Large intestine (tissue), 12 donors: ENCODE data around the gene ATP2A1. TPM values are rescaled to one million over a fixed set of nuclear protein-coding genes. Genes with fewer than 3 reads are reported as not detected.

Experiments
- DNase-seq, 2 donors: peaks; one replicate each; pipeline versions ENCODE4 v3.0.0 to v3.0.0-alpha.2; 2013
- H3K27ac ChIP-seq: one replicate; pipeline ENCODE4 v1.5.1; 2013; ENCODE audit warnings: low read length
- H3K27me3 ChIP-seq: 2 replicates; pipeline ENCODE4 v1.6.1; 2013; ENCODE audit warnings: low read length; ENCODE audit not compliant: control insufficient read depth, insufficient read depth
- H3K36me3 ChIP-seq: 2 replicates; pipeline ENCODE4 v1.6.1; 2013; ENCODE audit warnings: low read length; ENCODE audit not compliant: control insufficient read depth, insufficient read depth
- H3K4me1 ChIP-seq: one replicate; pipeline ENCODE4 v1.6.1; 2013; ENCODE audit warnings: low read length; ENCODE audit not compliant: control insufficient read depth, insufficient read depth
- H3K4me3 ChIP-seq: one replicate; pipeline ENCODE4 v1.5.1; 2013; ENCODE audit warnings: low read length
- H3K9me3 ChIP-seq: one replicate; pipeline ENCODE4 v1.6.1; 2013; ENCODE audit warnings: mild to moderate bottlenecking, low read depth, low read length, moderate library complexity; ENCODE audit not compliant: control insufficient read depth
- WGBS: methylation state at CpG from one replicate; pipeline ENCODE4 v1.1.5; 2013; ENCODE audit warnings: low lambda C conversion rate; ENCODE audit not compliant: insufficient coverage; 5-methylcytosine and 5-hydroxymethylcytosine counted together
- long read RNA-seq, 11 donors: transcript quantifications; one replicate each; lab custom pipeline, GENCODE V29; 2026
- polyA plus RNA-seq: library from polyadenylated mRNA; unstranded; fragments of 120-200 nt; gene quantifications from one replicate; pipeline ENCODE4 v1.2.1, GENCODE V29; 2013

The ATP2A1 gene
- polyA plus RNA-seq, result 4.1 TPM
- long read RNA-seq, donor 1, result 0 reads
- long read RNA-seq, donor 2, partial matches to known transcripts, result 0 of 8 reads
- long read RNA-seq, donor 2, other reads (novel, unspliced or antisense), result 8 of 8 reads
- long read RNA-seq, donor 3, result 0 reads
- long read RNA-seq, donor 4, result 0 reads
- long read RNA-seq, donor 5, result 0 reads
- long read RNA-seq, donor 6, partial matches to known transcripts, result 5 of 5 reads
- long read RNA-seq, donor 6, other reads (novel, unspliced or antisense), result 0 of 5 reads
- long read RNA-seq, donor 7, result 0 reads
- long read RNA-seq, donor 8, result 0 reads
- long read RNA-seq, donor 9, result 0 reads
- long read RNA-seq, donor 10, partial matches to known transcripts, result 20 of 20 reads
- long read RNA-seq, donor 10, other reads (novel, unspliced or antisense), result 0 of 20 reads
- long read RNA-seq, donor 11, result 0 reads

DNA sequence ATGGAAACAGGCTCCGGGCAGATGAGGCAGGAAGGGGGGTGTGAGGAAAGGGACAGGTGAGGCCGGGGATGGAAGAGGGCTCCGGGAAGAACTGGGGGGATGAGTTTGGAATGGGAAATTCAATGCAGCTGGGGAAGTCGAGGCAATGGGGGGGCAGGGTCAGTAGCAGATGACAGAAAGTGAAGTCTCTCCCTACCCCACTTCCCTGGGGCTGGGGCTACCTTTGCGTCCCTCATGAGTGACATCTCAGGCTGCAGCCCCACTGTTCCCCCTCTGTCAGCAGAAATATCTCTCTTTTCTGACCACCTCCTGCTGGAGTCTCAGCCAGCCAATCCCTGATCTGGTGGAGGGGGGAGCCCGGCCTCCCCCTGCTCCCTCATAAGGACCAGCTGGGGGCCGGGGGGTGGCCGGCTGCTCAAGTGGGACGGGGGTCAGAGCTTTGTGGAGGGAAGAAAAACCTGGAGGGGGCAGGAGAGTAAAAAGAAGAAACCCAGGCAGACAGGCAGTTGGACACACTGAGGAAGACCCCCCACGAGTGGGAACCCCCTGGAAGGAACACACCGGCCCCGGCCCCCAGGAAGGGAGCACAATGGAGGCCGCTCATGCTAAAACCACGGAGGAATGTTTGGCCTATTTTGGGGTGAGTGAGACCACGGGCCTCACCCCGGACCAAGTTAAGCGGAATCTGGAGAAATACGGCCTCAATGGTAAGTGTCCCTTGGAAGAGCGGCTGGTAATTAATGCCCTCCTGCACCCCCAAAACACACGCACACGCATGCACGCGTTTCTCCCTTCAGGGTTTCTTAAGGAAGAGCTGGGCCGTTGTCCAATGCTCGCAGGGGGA lies at the start of gene ATP2A1:
ATP2A1 (plus strand) TSS at position 406 of the 844 bp plus-strand sequence; CDS start at position 590, 184 bp downstream.
- no peak for DNase-seq
- Histone ChIP-seq H3K36me3 (peaks cover 14% of the 10 kb centered on the region), H3K4me3 (peak within 1 kb of the TSS; percentile 47), H3K27ac (no peak within 1 kb of the TSS), H3K9me3 (peaks cover 3% of the 10 kb centered on the region), H3K27me3 (peaks cover 16% of the 10 kb centered on the region), H3K4me1 (peaks cover 9% of the 10 kb centered on the region)
- WGBS, result no CpG with 5 or more reads among the region's 25 CpGs

GRCh38 chr16:28829747-28830146 lies 48.5 kb upstream of the ATP2A1 start:
- Histone ChIP-seq H3K9me3 (no peaks in the 10 kb centered on the region), H3K36me3 (peaks cover 93% of the 10 kb centered on the region), H3K27me3 (no peaks in the 10 kb centered on the region), H3K4me1 (peaks cover 11% of the 10 kb centered on the region), H3K4me3 (no peak overlapping the region), H3K27ac (no peak overlapping the region)
- no peak for DNase-seq
- 100% methylated on average over 1 of the region's 13 CpGs for WGBS

DNA sequence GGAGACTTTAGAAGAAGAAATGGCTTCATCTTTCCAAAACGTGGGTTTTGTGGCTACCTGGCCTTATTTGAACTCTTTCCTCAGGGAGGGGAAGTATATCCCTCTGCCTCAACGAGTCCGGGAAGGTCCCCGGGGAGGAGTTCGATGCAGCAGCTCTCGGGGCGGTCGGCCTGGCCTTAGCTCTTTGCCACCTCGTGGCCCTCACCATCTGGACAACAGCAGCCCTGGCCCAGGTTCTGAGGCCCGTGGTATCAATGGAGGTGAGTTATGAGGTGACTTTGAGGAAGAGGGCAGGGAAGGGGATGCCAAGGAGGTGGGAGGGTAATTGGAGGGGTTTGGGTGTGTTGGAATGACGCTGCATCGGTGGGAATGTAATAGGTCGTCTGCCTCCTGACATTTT lies 47.8 kb upstream of the ATP2A1 start:
- H3K36me3 ChIP-seq, result peaks cover 96% of the 10 kb centered on the region

GRCh38 chr16:28834349-28834748 lies 43.9 kb upstream of the ATP2A1 start:
- H3K4me1 ChIP-seq, result no peaks in the 10 kb centered on the region
- peaks cover 87% of the 10 kb centered on the region for H3K36me3 ChIP-seq
- no peak overlapping the region for H3K4me3 ChIP-seq
- DNase-seq, result no peak
- no CpG with 5 or more reads among the region's 14 CpGs for WGBS
- no peaks in the 10 kb centered on the region for H3K9me3 ChIP-seq
- no peaks in the 10 kb centered on the region for H3K27me3 ChIP-seq
- H3K27ac ChIP-seq, result no peak overlapping the region

More for the DNA sequence above, 47.8 kb upstream of the ATP2A1 start:
- Histone ChIP-seq H3K27ac (no peak overlapping the region), H3K9me3 (no peaks in the 10 kb centered on the region), H3K27me3 (no peaks in the 10 kb centered on the region), H3K4me1 (peaks cover 5% of the 10 kb centered on the region), H3K4me3 (no peak overlapping the region)
- DNase-seq, result no peak
- no CpG with 5 or more reads among the region's 13 CpGs for WGBS

DNA sequence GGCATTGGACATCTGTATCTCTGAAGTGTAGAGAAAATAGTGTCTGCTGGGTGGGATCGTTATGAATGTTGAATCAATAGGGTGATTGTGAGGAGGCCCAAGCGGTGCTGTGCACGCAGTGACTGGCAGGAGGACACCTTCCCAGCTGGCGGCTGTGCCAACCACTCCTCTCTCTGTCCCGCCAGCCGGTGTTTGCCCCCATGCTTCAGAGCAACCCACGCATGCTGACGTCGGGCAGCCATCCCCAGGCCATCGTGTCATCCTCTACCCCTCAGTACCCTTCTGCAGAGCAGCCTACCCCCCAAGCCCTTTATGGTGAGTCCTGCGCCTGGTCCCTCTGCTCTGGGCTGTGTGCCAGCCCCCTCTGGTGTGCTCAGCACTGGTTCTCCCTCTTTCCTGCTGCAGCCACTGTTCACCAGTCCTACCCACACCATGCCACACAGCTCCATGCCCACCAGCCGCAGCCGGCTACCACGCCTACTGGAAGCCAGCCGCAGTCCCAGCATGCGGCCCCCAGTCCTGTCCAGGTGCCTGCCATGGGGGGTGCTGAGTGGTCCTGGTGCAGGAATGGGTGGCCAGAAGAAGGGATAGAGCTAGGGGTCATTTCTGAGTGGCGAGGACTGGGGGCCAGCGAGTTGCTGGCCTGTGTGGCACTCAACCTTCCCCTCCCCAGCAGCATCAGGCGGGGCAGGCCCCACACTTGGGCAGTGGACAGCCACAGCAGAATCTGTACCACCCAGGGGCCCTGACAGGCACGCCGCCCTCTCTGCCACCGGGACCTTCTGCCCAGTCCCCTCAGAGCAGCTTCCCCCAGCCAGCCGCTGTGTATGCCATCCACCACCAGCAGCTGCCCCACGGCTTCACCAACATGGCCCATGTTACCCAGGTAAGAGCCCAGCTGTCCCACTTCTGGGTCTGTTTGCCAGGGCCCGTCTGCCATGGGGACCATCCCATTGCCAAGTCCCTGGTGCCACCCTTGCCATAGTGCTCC lies 43.1 kb upstream of the ATP2A1 start:
- DNase-seq, result no peak
- no CpG with 5 or more reads among the region's 25 CpGs for WGBS
- Histone ChIP-seq H3K27ac (no peak overlapping the region), H3K36me3 (peaks cover 79% of the 10 kb centered on the region), H3K9me3 (no peaks in the 10 kb centered on the region), H3K4me3 (no peak overlapping the region), H3K27me3 (no peaks in the 10 kb centered on the region), H3K4me1 (no peaks in the 10 kb centered on the region)

- H3K27me3 ChIP-seq, result no peaks in the 10 kb centered on the region
- WGBS, result no CpG with 5 or more reads among the region's 25 CpGs
- H3K36me3 ChIP-seq, result peaks cover 69% of the 10 kb centered on the region
These were observed 42.2 kb upstream of the ATP2A1 start for GRCh38 chr16:28835864-28836760.

GRCh38 chr16:28836761-28837064 lies 41.6 kb upstream of the ATP2A1 start:
- no peak for DNase-seq
- Histone ChIP-seq H3K36me3 (peaks cover 63% of the 10 kb centered on the region), H3K9me3 (no peaks in the 10 kb centered on the region), H3K27ac (no peak overlapping the region), H3K4me1 (no peaks in the 10 kb centered on the region), H3K4me3 (no peak overlapping the region), H3K27me3 (no peaks in the 10 kb centered on the region)
- no CpG with 5 or more reads among the region's 8 CpGs for WGBS

More at GRCh38 chr16:28835864-28836760, 42.2 kb upstream of the ATP2A1 start:
- H3K27ac ChIP-seq, result no peak overlapping the region
- no peaks in the 10 kb centered on the region for H3K4me1 ChIP-seq
- H3K9me3 ChIP-seq, result no peaks in the 10 kb centered on the region
- no peak for DNase-seq
- no peak overlapping the region for H3K4me3 ChIP-seq

- WGBS, result 100% methylated on average over 1 of the region's 7 CpGs
- no peak for DNase-seq
- peaks cover 62% of the 10 kb centered on the region for H3K36me3 ChIP-seq
These were observed 40.4 kb upstream of the ATP2A1 start for GRCh38 chr16:28837672-28838557.

DNA sequence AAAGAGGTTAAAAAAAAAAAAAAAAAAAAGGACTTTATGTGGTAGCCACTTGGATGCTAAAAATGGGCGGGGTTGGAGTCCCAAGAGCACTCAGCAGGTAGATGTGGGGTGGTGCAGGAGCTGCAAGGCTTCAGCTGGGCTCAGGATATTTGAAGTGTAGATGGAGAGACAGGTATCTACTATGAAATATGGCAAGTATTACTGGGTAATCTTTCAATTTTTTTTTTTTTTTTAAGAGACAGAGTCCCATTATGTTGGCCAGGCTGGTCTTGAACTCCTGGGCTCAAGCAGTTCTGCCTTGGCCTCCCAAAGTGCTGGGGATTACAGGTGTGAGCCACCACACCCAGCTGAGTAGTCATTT lies 39.8 kb upstream of the ATP2A1 start:
- Histone ChIP-seq H3K4me1 (no peaks in the 10 kb centered on the region), H3K27ac (no peak overlapping the region), H3K4me3 (no peak overlapping the region), H3K9me3 (no peaks in the 10 kb centered on the region), H3K36me3 (peaks cover 62% of the 10 kb centered on the region), H3K27me3 (no peaks in the 10 kb centered on the region)
- WGBS, result no CpG with 5 or more reads among the region's 1 CpG
- no peak for DNase-seq

More at GRCh38 chr16:28837672-28838557, 40.4 kb upstream of the ATP2A1 start:
- no peaks in the 10 kb centered on the region for H3K4me1 ChIP-seq
- no peak overlapping the region for H3K4me3 ChIP-seq
- H3K9me3 ChIP-seq, result no peaks in the 10 kb centered on the region
- H3K27ac ChIP-seq, result no peak overlapping the region
- no peaks in the 10 kb centered on the region for H3K27me3 ChIP-seq
